Lower leg skin (tissue), 3 donors: Measurements from ENCODE around the gene RPL15.

ENCODE experiments used
- CTCF ChIP-seq, 3 donors: fragments of 450-650 bp; IDR thresholded peaks; one replicate each; pipeline ENCODE4 v1.5.1; 2016; ENCODE audit warnings: antibody characterized with exemption in 3 of 3, mild to moderate bottlenecking in 3 of 3, moderate library complexity in 2 of 3
- POLR2A ChIP-seq, 2 donors: fragments of 450-650 bp; IDR thresholded peaks; one replicate each; pipeline ENCODE4 v1.6.1; 2016 to 2017; ENCODE audit warnings: antibody characterized with exemption in 2 of 2, mild to moderate bottlenecking in 1 of 2, moderate library complexity in 1 of 2

DNA sequence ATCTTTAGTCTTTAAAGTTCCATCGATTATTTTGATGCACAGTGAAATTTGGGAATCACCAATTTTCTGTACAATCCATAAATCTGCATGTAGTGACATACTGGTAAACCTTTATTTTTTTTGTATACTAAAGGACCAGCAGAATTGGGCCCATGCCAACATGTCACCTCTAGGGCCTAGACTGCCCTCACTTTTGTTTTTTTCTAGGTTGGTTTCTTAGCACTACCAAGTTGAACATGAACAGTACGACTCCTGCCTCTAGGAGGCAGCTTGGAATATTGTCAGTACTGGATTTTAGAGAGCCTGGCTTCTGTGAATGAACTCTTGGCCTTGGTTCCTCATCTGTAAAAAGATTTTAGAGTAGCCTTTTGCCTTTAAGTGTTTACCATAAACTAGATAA is 32.5 kb upstream of the RPL15 start:
- TF ChIP-seq CTCF (IDR thresholded peaks at IDR 0.05) (no peak), POLR2A (IDR thresholded peaks at IDR 0.05) (no peak)
